MG63 (cell line): Measurements from ENCODE around the gene TMEM222. TPM values are rescaled to one million over a fixed set of nuclear protein-coding genes. Genes with fewer than 3 reads are reported as not detected.

ENCODE experiments used
- DNase-seq: peaks from one replicate; pipeline ENCODE4 v3.0.0-alpha.2; 2020
- H3K27me3 ChIP-seq: fragments of 250-450 bp; sonication (Bioruptor Pico); 2 replicates; pipeline ENCODE4 v1.5.1; 2020; ENCODE audit warnings: mild to moderate bottlenecking, moderate library complexity
- H3K36me3 ChIP-seq: fragments of 250-450 bp; sonication (Bioruptor Pico); 2 replicates; pipeline ENCODE4 v1.5.1; 2020; ENCODE audit warnings: mild to moderate bottlenecking, moderate library complexity
- H3K4me3 ChIP-seq: fragments of 250-450 bp; sonication (Bioruptor Pico); 2 replicates; pipeline ENCODE4 v1.5.1; 2020; ENCODE audit warnings: mild to moderate bottlenecking, moderate library complexity
- H3K9me3 ChIP-seq: fragments of 250-450 bp; sonication (Bioruptor Pico); 2 replicates; pipeline ENCODE4 v1.5.1; 2020; ENCODE audit warnings: mild to moderate bottlenecking, moderate library complexity
- total RNA-seq: library from RNA; depleted of rRNA; stranded (reverse); fragments of >200 nt; shearing (Covaris generic); gene quantifications from 2 replicates; pipeline ENCODE4 v1.2.3, GENCODE V29; 2014; ENCODE audit warnings: low replicate concordance

TMEM222 gene
- total RNA-seq, 1 experiment from 2014 or later, result 54.2 TPM

GRCh38 chr1:27363766-27364695 lies 42.1 kb downstream of the TMEM222 start:
- Histone ChIP-seq H3K27me3 (no peaks in the 10 kb centered on the region), H3K9me3 (no peaks in the 10 kb centered on the region), H3K36me3 (peaks cover 19% of the 10 kb centered on the region), H3K4me3 (no peak overlapping the region)
- DNase-seq, result no peak

- Histone ChIP-seq H3K27me3 (no peaks in the 10 kb centered on the region), H3K4me3 (peak overlapping the region; percentile 90), H3K36me3 (peaks cover 19% of the 10 kb centered on the region), H3K9me3 (no peaks in the 10 kb centered on the region)
- no peak for DNase-seq
Measured at GRCh38 chr1:27364696-27365371, 42.9 kb downstream of the TMEM222 start.

- H3K27me3 ChIP-seq, result no peaks in the 10 kb centered on the region
- peaks cover 19% of the 10 kb centered on the region for H3K36me3 ChIP-seq
- H3K4me3 ChIP-seq, result peak overlapping the region; percentile 90
Measured at GRCh38 chr1:27365372-27366112, 43.6 kb downstream of the TMEM222 start.

GRCh38 chr1:27366113-27366410 lies 44.1 kb downstream of the TMEM222 start:
- H3K9me3 ChIP-seq, result no peaks in the 10 kb centered on the region

More at GRCh38 chr1:27365372-27366112, 43.6 kb downstream of the TMEM222 start:
- peak; percentile 90 for DNase-seq
- no peaks in the 10 kb centered on the region for H3K9me3 ChIP-seq

GRCh38 chr1:27366411-27367159 lies 44.6 kb downstream of the TMEM222 start, which contains the start of gene MAP3K6:
TSS of gene MAP3K6 (minus strand) at chr1:27366961. CDS start at chr1:27366597, 364 bp downstream.
- DNase-seq, result peak; percentile 92
- Histone ChIP-seq H3K27me3 (no peaks in the 10 kb centered on the region), H3K4me3 (peak within 1 kb of the TSS; percentile 90), H3K36me3 (peaks cover 19% of the 10 kb centered on the region), H3K9me3 (no peaks in the 10 kb centered on the region)

More at GRCh38 chr1:27366113-27366410, 44.1 kb downstream of the TMEM222 start:
- no peaks in the 10 kb centered on the region for H3K27me3 ChIP-seq
- DNase-seq, result peak; percentile 83
- H3K4me3 ChIP-seq, result peak overlapping the region; percentile 90
- peaks cover 19% of the 10 kb centered on the region for H3K36me3 ChIP-seq

GRCh38 chr1:27367160-27367650 lies 45.2 kb downstream of the TMEM222 start:
- H3K36me3 ChIP-seq, result peaks cover 19% of the 10 kb centered on the region
- H3K27me3 ChIP-seq, result no peaks in the 10 kb centered on the region
- no peaks in the 10 kb centered on the region for H3K9me3 ChIP-seq
- DNase-seq, result no peak
- H3K4me3 ChIP-seq, result peak overlapping the region; percentile 90

- Histone ChIP-seq H3K4me3 (no peak overlapping the region), H3K9me3 (no peaks in the 10 kb centered on the region), H3K36me3 (peaks cover 11% of the 10 kb centered on the region), H3K27me3 (no peaks in the 10 kb centered on the region)
- no peak for DNase-seq
Measured at GRCh38 chr1:27368869-27369582, 47.1 kb downstream of the TMEM222 start.

GRCh38 chr1:27372022-27372807 lies 50.3 kb downstream of the TMEM222 start:
- H3K4me3 ChIP-seq, result no peak overlapping the region
- no peaks in the 10 kb centered on the region for H3K9me3 ChIP-seq
- no peaks in the 10 kb centered on the region for H3K27me3 ChIP-seq
- H3K36me3 ChIP-seq, result no peaks in the 10 kb centered on the region
- DNase-seq, result no peak

- no peak overlapping the region for H3K4me3 ChIP-seq
- no peaks in the 10 kb centered on the region for H3K36me3 ChIP-seq
- no peak for DNase-seq
- no peaks in the 10 kb centered on the region for H3K27me3 ChIP-seq
- no peaks in the 10 kb centered on the region for H3K9me3 ChIP-seq
Measured at GRCh38 chr1:27372808-27373690, 51.1 kb downstream of the TMEM222 start.

- H3K36me3 ChIP-seq, result no peaks in the 10 kb centered on the region
Measured at GRCh38 chr1:27374362-27375086, 52.6 kb downstream of the TMEM222 start, which contains the start of gene FCN3. TSS of gene FCN3 (minus strand) at chr1:27374824. CDS start at chr1:27374818, 6 bp downstream.

GRCh38 chr1:27377760-27378495 lies 56.0 kb downstream of the TMEM222 start:
- Histone ChIP-seq H3K4me3 (no peak overlapping the region), H3K27me3 (no peaks in the 10 kb centered on the region), H3K36me3 (no peaks in the 10 kb centered on the region), H3K9me3 (no peaks in the 10 kb centered on the region)
- DNase-seq, result no peak

More at GRCh38 chr1:27374362-27375086, 52.6 kb downstream of the TMEM222 start, which contains the start of gene FCN3:
- H3K9me3 ChIP-seq, result no peaks in the 10 kb centered on the region
- no peaks in the 10 kb centered on the region for H3K27me3 ChIP-seq
- DNase-seq, result no peak
- no peak within 1 kb of the TSS for H3K4me3 ChIP-seq

GRCh38 chr1:27379564-27380122 lies 57.7 kb downstream of the TMEM222 start:
- Histone ChIP-seq H3K36me3 (no peaks in the 10 kb centered on the region), H3K27me3 (no peaks in the 10 kb centered on the region), H3K4me3 (no peak overlapping the region), H3K9me3 (no peaks in the 10 kb centered on the region)
- no peak for DNase-seq
